Lower leg skin (tissue), 3 donors: Measurements from ENCODE around the gene HSPA12B.

Experiments used
- POLR2A ChIP-seq, 2 donors: fragments of 450-650 bp; IDR thresholded peaks; one replicate each; pipeline ENCODE4 v1.6.1; 2016 to 2017; ENCODE audit warnings: antibody characterized with exemption in 2 of 2, mild to moderate bottlenecking in 1 of 2, moderate library complexity in 1 of 2
- TF ChIP-seq, protein P1 (sequence below), 3 donors: fragments of 450-650 bp; IDR thresholded peaks; one replicate each; pipeline ENCODE4 v1.5.1; 2016; ENCODE audit warnings: antibody characterized with exemption in 3 of 3, mild to moderate bottlenecking in 3 of 3, moderate library complexity in 2 of 3

DNA sequence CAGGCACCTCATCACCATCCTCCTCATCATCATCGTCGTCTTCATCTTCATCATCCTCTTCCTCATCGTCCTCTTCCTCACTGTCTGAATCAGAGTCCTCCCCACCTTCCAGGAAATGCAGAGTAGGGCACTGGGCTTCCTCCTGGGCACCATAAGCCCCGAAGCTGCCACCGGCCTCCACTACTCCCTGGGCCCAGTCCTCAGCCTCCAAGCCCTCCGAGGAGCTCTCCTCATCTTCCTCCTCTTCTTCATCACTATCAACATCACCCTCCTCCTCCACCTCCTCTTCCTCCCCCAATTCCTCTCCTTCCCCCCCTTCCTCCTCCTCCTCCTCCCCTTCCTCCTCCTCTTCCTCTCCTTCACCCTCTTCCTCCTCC is 52.4 kb downstream of the HSPA12B start:
- no peak for TF ChIP-seq POLR2A (IDR thresholded peaks at IDR 0.05)
- TF ChIP-seq, protein P1, sequence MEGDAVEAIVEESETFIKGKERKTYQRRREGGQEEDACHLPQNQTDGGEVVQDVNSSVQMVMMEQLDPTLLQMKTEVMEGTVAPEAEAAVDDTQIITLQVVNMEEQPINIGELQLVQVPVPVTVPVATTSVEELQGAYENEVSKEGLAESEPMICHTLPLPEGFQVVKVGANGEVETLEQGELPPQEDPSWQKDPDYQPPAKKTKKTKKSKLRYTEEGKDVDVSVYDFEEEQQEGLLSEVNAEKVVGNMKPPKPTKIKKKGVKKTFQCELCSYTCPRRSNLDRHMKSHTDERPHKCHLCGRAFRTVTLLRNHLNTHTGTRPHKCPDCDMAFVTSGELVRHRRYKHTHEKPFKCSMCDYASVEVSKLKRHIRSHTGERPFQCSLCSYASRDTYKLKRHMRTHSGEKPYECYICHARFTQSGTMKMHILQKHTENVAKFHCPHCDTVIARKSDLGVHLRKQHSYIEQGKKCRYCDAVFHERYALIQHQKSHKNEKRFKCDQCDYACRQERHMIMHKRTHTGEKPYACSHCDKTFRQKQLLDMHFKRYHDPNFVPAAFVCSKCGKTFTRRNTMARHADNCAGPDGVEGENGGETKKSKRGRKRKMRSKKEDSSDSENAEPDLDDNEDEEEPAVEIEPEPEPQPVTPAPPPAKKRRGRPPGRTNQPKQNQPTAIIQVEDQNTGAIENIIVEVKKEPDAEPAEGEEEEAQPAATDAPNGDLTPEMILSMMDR (IDR thresholded peaks at IDR 0.05) = no peak
